ENCODE measurements around the gene PPP3R1. TPM values are rescaled to one million over a fixed set of nuclear protein-coding genes. Genes with fewer than 3 reads are reported as not detected.

PPP3R1 gene
- total RNA-seq, 3 donors from 2014 or later (not counting 1 experiment from before 2014, with no cell fraction given): 77.8 to 86.2 (median 79.9) TPM

DNA sequence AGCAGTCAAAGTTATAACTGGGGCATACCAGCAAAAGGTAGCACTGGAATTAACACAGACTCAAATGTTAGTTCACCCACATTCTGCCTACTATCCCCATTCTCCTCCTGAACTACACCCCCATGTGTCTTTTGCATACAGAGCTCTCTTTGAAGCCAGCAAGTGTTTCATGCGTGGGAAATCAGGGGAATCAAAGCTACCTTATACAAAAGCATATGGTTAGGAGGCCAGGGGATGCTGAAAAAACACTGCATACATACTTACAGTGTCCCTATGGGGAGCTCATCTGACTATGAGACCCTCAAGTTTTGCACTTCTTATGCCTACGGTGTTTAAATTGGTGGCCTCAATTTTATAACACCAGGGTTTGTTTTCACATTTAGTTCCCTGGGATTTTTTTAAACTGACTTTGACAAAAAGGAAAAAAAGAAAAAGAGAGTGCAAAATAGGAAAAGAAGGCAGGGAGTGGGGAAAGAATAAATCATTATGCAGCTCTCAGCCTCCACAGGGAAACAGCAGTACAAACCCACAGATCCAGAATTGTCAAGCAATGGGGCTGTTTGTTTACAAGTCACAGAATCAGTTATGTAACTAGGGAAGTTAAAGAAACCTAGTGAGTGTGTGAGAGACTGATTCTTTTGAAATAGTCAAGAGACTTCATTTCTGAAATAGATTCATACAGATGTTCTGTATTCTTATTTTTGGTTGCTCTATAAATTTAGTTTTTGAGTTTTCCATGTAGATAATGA, 20.1 kb upstream of the PPP3R1 start:
- intact Hi-C loops (cut with micrococcal nuclease): no loop called here
- Histone ChIP-seq H3K27me3 (ENCODE audit: control insufficient read depth, insufficient read depth, low read length) (no peaks in the 10 kb centered on the region), H3K36me3 (ENCODE audit: control insufficient read depth, insufficient read depth, low read length) (no peaks in the 10 kb centered on the region), H3K4me3 (ENCODE audit: low read length) (no peak overlapping the region), H3K27ac (ENCODE audit: low read length) (no peak overlapping the region), H3K9me3 (ENCODE audit: control insufficient read depth, insufficient read depth, low read length) (no peaks in the 10 kb centered on the region), H3K4me1 (ENCODE audit: control insufficient read depth, insufficient read depth, low read length) (no peaks in the 10 kb centered on the region)
- WGBS (ENCODE audit: insufficient coverage): 67% methylated on average over 2 of the region's 2 CpGs
- Mint-ChIP-seq H3K27me3 (ENCODE audit: low read depth in 2 of 2) (peaks cover 3 to 25% of the 10 kb centered on the region in 2 donors), H3K4me1 (no peaks in the 10 kb centered on the region), H3K9me3 (no peaks in the 10 kb centered on the region), H3K27ac (no peak overlapping the region), H3K36me3 (no peaks in the 10 kb centered on the region), H3K4me3 (no peak overlapping the region)
- ATAC-seq (no peak), DNase-seq (no peak)
- TF ChIP-seq, protein P1, sequence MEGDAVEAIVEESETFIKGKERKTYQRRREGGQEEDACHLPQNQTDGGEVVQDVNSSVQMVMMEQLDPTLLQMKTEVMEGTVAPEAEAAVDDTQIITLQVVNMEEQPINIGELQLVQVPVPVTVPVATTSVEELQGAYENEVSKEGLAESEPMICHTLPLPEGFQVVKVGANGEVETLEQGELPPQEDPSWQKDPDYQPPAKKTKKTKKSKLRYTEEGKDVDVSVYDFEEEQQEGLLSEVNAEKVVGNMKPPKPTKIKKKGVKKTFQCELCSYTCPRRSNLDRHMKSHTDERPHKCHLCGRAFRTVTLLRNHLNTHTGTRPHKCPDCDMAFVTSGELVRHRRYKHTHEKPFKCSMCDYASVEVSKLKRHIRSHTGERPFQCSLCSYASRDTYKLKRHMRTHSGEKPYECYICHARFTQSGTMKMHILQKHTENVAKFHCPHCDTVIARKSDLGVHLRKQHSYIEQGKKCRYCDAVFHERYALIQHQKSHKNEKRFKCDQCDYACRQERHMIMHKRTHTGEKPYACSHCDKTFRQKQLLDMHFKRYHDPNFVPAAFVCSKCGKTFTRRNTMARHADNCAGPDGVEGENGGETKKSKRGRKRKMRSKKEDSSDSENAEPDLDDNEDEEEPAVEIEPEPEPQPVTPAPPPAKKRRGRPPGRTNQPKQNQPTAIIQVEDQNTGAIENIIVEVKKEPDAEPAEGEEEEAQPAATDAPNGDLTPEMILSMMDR (IDR thresholded peaks at IDR 0.05): no peak

DNA sequence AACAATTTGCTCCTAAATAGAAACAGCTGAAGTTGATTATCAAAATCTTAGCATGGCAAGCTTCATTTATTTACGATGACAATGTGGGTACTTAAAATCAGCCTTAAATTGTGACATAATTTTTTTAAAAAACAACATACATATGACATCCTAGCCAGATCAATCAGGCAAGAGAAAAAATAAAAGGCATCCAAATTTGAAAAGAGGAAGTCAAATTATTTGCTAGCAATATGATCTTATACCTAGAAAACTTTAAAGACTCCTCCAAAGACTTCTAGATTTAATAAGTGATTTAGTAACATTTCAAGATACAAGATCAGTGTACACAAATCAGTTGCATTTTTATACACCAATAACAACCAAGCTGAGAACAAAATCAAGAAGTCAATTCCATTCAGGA, 14.3 kb upstream of the PPP3R1 start:
- ATAC-seq (no peak), DNase-seq (no peak)
- Histone ChIP-seq H3K4me3 (ENCODE audit: low read length) (no peak overlapping the region), H3K27ac (ENCODE audit: low read length) (no peak overlapping the region), H3K9me3 (ENCODE audit: control insufficient read depth, insufficient read depth, low read length) (no peaks in the 10 kb centered on the region), H3K27me3 (ENCODE audit: control insufficient read depth, insufficient read depth, low read length) (no peaks in the 10 kb centered on the region), H3K4me1 (ENCODE audit: control insufficient read depth, insufficient read depth, low read length) (no peaks in the 10 kb centered on the region), H3K36me3 (ENCODE audit: control insufficient read depth, insufficient read depth, low read length) (no peaks in the 10 kb centered on the region)
- H3K27ac Mint-ChIP-seq: no peak overlapping the region
- intact Hi-C loops (cut with micrococcal nuclease): no loop called here
- TF ChIP-seq, protein P1 (IDR thresholded peaks at IDR 0.05): no peak
- no peak overlapping the region for H3K4me3 Mint-ChIP-seq
- H3K27me3 Mint-ChIP-seq (ENCODE audit: low read depth in 2 of 2): peaks cover 8 to 20% of the 10 kb centered on the region in 2 donors
- no peaks in the 10 kb centered on the region for H3K9me3 Mint-ChIP-seq
- H3K4me1 Mint-ChIP-seq: no peaks in the 10 kb centered on the region
- WGBS (ENCODE audit: insufficient coverage): 80% methylated on average over 1 of the region's 1 CpG
- no peaks in the 10 kb centered on the region for H3K36me3 Mint-ChIP-seq

DNA sequence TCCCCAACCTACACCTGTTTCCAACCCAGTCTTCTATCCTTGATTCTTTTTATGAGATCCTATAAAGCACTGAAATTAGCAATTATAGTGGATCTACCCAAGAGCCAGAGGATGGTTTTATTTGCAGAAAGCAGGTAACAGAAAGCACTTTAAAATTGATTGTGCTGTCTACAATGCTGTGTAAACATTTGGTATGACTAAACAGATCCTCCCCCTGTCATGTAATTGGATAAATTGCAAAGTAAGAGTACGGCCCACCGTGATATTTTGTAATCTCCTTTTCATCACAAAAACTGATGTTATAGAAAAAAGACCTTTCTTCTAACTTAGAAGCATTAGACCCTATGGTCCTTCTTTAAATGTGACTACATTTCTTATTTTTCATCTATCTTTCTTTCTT, 11.3 kb upstream of the PPP3R1 start:
- peaks cover 8 to 15% of the 10 kb centered on the region in 2 donors for H3K27me3 Mint-ChIP-seq (ENCODE audit: low read depth in 2 of 2)
- WGBS (ENCODE audit: insufficient coverage): no CpG with 5 or more reads among the region's 2 CpGs
- intact Hi-C loops (cut with micrococcal nuclease): no loop called here

More for the DNA sequence above, 11.3 kb upstream of the PPP3R1 start:
- ATAC-seq (no peak), DNase-seq (no peak)
- H3K4me1 ChIP-seq (ENCODE audit: control insufficient read depth, insufficient read depth, low read length): no peaks in the 10 kb centered on the region
- H3K27me3 ChIP-seq (ENCODE audit: control insufficient read depth, insufficient read depth, low read length): no peaks in the 10 kb centered on the region
- H3K4me3 Mint-ChIP-seq: no peak overlapping the region
- H3K36me3 ChIP-seq (ENCODE audit: control insufficient read depth, insufficient read depth, low read length): no peaks in the 10 kb centered on the region
- no peak overlapping the region for H3K27ac Mint-ChIP-seq
- H3K27ac ChIP-seq (ENCODE audit: low read length): no peak overlapping the region
- no peak overlapping the region for H3K4me3 ChIP-seq (ENCODE audit: low read length)
- no peaks in the 10 kb centered on the region for H3K36me3 Mint-ChIP-seq
- no peaks in the 10 kb centered on the region for H3K9me3 Mint-ChIP-seq
- H3K9me3 ChIP-seq (ENCODE audit: control insufficient read depth, insufficient read depth, low read length): no peaks in the 10 kb centered on the region
- H3K4me1 Mint-ChIP-seq: no peaks in the 10 kb centered on the region
- TF ChIP-seq, protein P1 (IDR thresholded peaks at IDR 0.05): no peak

Data from natural killer cell (primary cell).